NT2/D1 (cell line): ENCODE data around the gene PAPOLG.
A peak's percentile ranks its signal among the peaks of the same experiment; 100 is the strongest.

Experiments used
- DNase-seq: peaks from one replicate; pipeline ENCODE4 v3.0.0-alpha.2; 2011; ENCODE audit warnings: low read depth, low spot score
- H3K27me3 ChIP-seq: 2 replicates; pipeline ENCODE4 v1.6.0; 2011; ENCODE audit warnings: mild to moderate bottlenecking; ENCODE audit not compliant: insufficient read length, insufficient read depth
- H3K36me3 ChIP-seq: 2 replicates; pipeline ENCODE4 v1.6.1; 2011; ENCODE audit warnings: mild to moderate bottlenecking, low read length, mixed read lengths; ENCODE audit not compliant: insufficient read depth, insufficient read length
- H3K4me1 ChIP-seq: 2 replicates; pipeline ENCODE4 v1.5.1; 2011; ENCODE audit not compliant: insufficient read depth, insufficient read length
- H3K4me3 ChIP-seq: 2 replicates; pipeline ENCODE4 v1.5.1; 2011; ENCODE audit warnings: low read depth; ENCODE audit not compliant: insufficient read length
- H3K9ac ChIP-seq: 2 replicates; pipeline ENCODE4 v1.6.0; 2011; ENCODE audit warnings: low read depth; ENCODE audit not compliant: insufficient read length
- H3K9me3 ChIP-seq: 2 replicates; pipeline ENCODE4 v1.5.1; 2011; ENCODE audit warnings: mild to moderate bottlenecking, low read length; ENCODE audit not compliant: insufficient read depth
- SUZ12 ChIP-seq: IDR thresholded peaks from 2 replicates; pipeline ENCODE4 v1.6.1; 2011; ENCODE audit not compliant: insufficient read length, insufficient read depth; ENCODE audit errors: extremely low read depth
- YY1 ChIP-seq: IDR thresholded peaks from 2 replicates; pipeline ENCODE4 v1.6.1; 2011; ENCODE audit not compliant: insufficient read length, insufficient read depth
- ZNF274 ChIP-seq: IDR thresholded peaks from 2 replicates; pipeline ENCODE4 v1.6.1; 2011; ENCODE audit warnings: mild to moderate bottlenecking, low read depth, low read length

PAPOLG gene

GRCh38 chr2:60756097-60757087 lies at the start of gene PAPOLG:
PAPOLG (plus strand) TSS chr2:60756268; CDS start chr2:60756479, 211 bp downstream.
- Histone ChIP-seq H3K36me3 (peaks cover 19% of the 10 kb centered on the region), H3K4me1 (no peaks in the 10 kb centered on the region), H3K27me3 (no peaks in the 10 kb centered on the region), H3K9me3 (no peaks in the 10 kb centered on the region), H3K9ac (peak within 1 kb of the TSS; percentile 89), H3K4me3 (peak within 1 kb of the TSS; percentile 79)
- DNase-seq: peak; percentile 94
- TF ChIP-seq YY1: peak; percentile 72
- TF ChIP-seq SUZ12: no peak
- TF ChIP-seq ZNF274: no peak

GRCh38 chr2:60707750-60708371 lies 48.2 kb upstream of the PAPOLG start:
- Histone ChIP-seq H3K4me3 (no peak overlapping the region), H3K9me3 (no peaks in the 10 kb centered on the region), H3K36me3 (no peaks in the 10 kb centered on the region), H3K4me1 (no peaks in the 10 kb centered on the region), H3K9ac (no peak overlapping the region), H3K27me3 (no peaks in the 10 kb centered on the region)
- no peak for TF ChIP-seq ZNF274
- TF ChIP-seq SUZ12: no peak
- TF ChIP-seq YY1: no peak
- DNase-seq: peak; percentile 16

- TF ChIP-seq ZNF274 (no peak), YY1 (no peak), SUZ12 (no peak)
- no peak for DNase-seq
- Histone ChIP-seq H3K36me3 (no peaks in the 10 kb centered on the region), H3K9ac (no peak overlapping the region), H3K4me3 (no peak overlapping the region), H3K4me1 (no peaks in the 10 kb centered on the region), H3K27me3 (no peaks in the 10 kb centered on the region), H3K9me3 (no peaks in the 10 kb centered on the region)
These were observed 47.3 kb upstream of the PAPOLG start for GRCh38 chr2:60708630-60709320.

- TF ChIP-seq YY1: no peak
- no peak for TF ChIP-seq SUZ12
- no peak for TF ChIP-seq ZNF274
- H3K4me1 ChIP-seq: no peaks in the 10 kb centered on the region
- H3K27me3 ChIP-seq: no peaks in the 10 kb centered on the region
- H3K4me3 ChIP-seq: no peak overlapping the region
- no peaks in the 10 kb centered on the region for H3K36me3 ChIP-seq
- H3K9me3 ChIP-seq: no peaks in the 10 kb centered on the region
- no peak overlapping the region for H3K9ac ChIP-seq
- no peak for DNase-seq
These were observed 45.4 kb upstream of the PAPOLG start for GRCh38 chr2:60710707-60711106.

GRCh38 chr2:60715561-60715960 lies 40.5 kb upstream of the PAPOLG start:
- H3K9me3 ChIP-seq: no peaks in the 10 kb centered on the region
- no peaks in the 10 kb centered on the region for H3K27me3 ChIP-seq
- no peak overlapping the region for H3K4me3 ChIP-seq
- H3K36me3 ChIP-seq: no peaks in the 10 kb centered on the region
- TF ChIP-seq ZNF274 (no peak), YY1 (no peak), SUZ12 (no peak)
- no peak for DNase-seq
- no peak overlapping the region for H3K9ac ChIP-seq
- no peaks in the 10 kb centered on the region for H3K4me1 ChIP-seq

- Histone ChIP-seq H3K4me3 (no peak overlapping the region), H3K27me3 (no peaks in the 10 kb centered on the region), H3K9ac (no peak overlapping the region), H3K36me3 (no peaks in the 10 kb centered on the region), H3K9me3 (no peaks in the 10 kb centered on the region), H3K4me1 (no peaks in the 10 kb centered on the region)
- DNase-seq: no peak
- no peak for TF ChIP-seq SUZ12
- no peak for TF ChIP-seq YY1
- TF ChIP-seq ZNF274: no peak
These were observed 38.4 kb upstream of the PAPOLG start for GRCh38 chr2:60717691-60718090.
